Measurements from ENCODE around the gene RAB27B. TPM values are rescaled to one million over a fixed set of nuclear protein-coding genes. Genes with fewer than 3 reads are reported as not detected.

The RAB27B gene
- total RNA-seq, 1 donor from 2014 or later = 13.4 TPM

GRCh38 chr18:54872681-54873080, 44.4 kb downstream of the RAB27B start:
- H3K27me3 Mint-ChIP-seq = no peaks in the 10 kb centered on the region
- peaks cover 6% of the 10 kb centered on the region for H3K9me3 Mint-ChIP-seq (ENCODE audit: low read depth)
- TF ChIP-seq CTCF (IDR thresholded peaks at IDR 0.05; ENCODE audit: unreplicated experiment) = no peak
- no peak for DNase-seq (ENCODE audit: low spot score, unreplicated experiment)
- H3K27ac Mint-ChIP-seq = no peak overlapping the region
- H3K4me1 Mint-ChIP-seq (ENCODE audit: low read depth) = peaks cover 14% of the 10 kb centered on the region
- no peak overlapping the region for H3K4me3 Mint-ChIP-seq (ENCODE audit: low read depth)
- H3K36me3 Mint-ChIP-seq (ENCODE audit: insufficient read depth) = peaks cover 6% of the 10 kb centered on the region

DNA sequence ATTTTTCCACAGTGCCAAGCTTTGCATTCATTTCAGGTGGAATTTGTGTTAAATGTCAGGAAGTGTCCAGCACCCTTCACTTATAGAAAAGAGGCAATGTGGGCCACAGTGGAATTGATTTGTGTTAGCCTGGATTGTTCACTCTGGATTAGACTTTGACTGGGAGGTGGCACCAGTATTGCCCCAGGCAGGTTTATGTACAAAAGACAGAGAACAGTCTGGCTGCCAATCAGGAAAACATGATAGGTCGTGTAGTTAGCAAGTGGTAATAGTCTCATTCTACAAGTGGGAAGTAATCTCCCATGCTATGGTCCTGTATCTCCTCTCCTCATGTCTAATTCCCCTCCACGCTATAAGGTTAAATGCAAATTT, 45.6 kb downstream of the RAB27B start:
- no peaks in the 10 kb centered on the region for H3K27me3 Mint-ChIP-seq
- H3K36me3 Mint-ChIP-seq (ENCODE audit: insufficient read depth) = peaks cover 4% of the 10 kb centered on the region
- H3K27ac Mint-ChIP-seq = no peak overlapping the region
- no peak for DNase-seq (ENCODE audit: low spot score, unreplicated experiment)
- no peak for TF ChIP-seq CTCF (IDR thresholded peaks at IDR 0.05; ENCODE audit: unreplicated experiment)
- H3K4me3 Mint-ChIP-seq (ENCODE audit: low read depth) = no peak overlapping the region
- H3K4me1 Mint-ChIP-seq (ENCODE audit: low read depth) = peaks cover 15% of the 10 kb centered on the region
- peaks cover 6% of the 10 kb centered on the region for H3K9me3 Mint-ChIP-seq (ENCODE audit: low read depth)

- peaks cover 8% of the 10 kb centered on the region for H3K36me3 Mint-ChIP-seq (ENCODE audit: insufficient read depth)
These were observed 46.8 kb downstream of the RAB27B start for GRCh38 chr18:54875063-54875462.

GRCh38 chr18:54877076-54877475, 48.8 kb downstream of the RAB27B start:
- no peak for TF ChIP-seq CTCF (IDR thresholded peaks at IDR 0.05; ENCODE audit: unreplicated experiment)
- Mint-ChIP-seq H3K4me3 (ENCODE audit: low read depth) (no peak overlapping the region), H3K9me3 (ENCODE audit: low read depth) (no peaks in the 10 kb centered on the region), H3K27me3 (peaks cover 3% of the 10 kb centered on the region), H3K36me3 (ENCODE audit: insufficient read depth) (peaks cover 8% of the 10 kb centered on the region), H3K27ac (no peak overlapping the region), H3K4me1 (ENCODE audit: low read depth) (peaks cover 31% of the 10 kb centered on the region)
- DNase-seq (ENCODE audit: low spot score, unreplicated experiment) = no peak

More at GRCh38 chr18:54875063-54875462, 46.8 kb downstream of the RAB27B start:
- Mint-ChIP-seq H3K4me3 (ENCODE audit: low read depth) (no peak overlapping the region), H3K27me3 (peaks cover 3% of the 10 kb centered on the region), H3K27ac (no peak overlapping the region), H3K9me3 (ENCODE audit: low read depth) (peaks cover 6% of the 10 kb centered on the region), H3K4me1 (ENCODE audit: low read depth) (peaks cover 23% of the 10 kb centered on the region)
- no peak for DNase-seq (ENCODE audit: low spot score, unreplicated experiment)
- TF ChIP-seq CTCF (IDR thresholded peaks at IDR 0.05; ENCODE audit: unreplicated experiment) = no peak

- no peak overlapping the region for H3K4me3 Mint-ChIP-seq (ENCODE audit: low read depth)
- no peak for TF ChIP-seq CTCF (IDR thresholded peaks at IDR 0.05; ENCODE audit: unreplicated experiment)
- DNase-seq (ENCODE audit: low spot score, unreplicated experiment) = no peak
- H3K9me3 Mint-ChIP-seq (ENCODE audit: low read depth) = no peaks in the 10 kb centered on the region
- H3K36me3 Mint-ChIP-seq (ENCODE audit: insufficient read depth) = peaks cover 10% of the 10 kb centered on the region
- no peak overlapping the region for H3K27ac Mint-ChIP-seq
- peaks cover 26% of the 10 kb centered on the region for H3K4me1 Mint-ChIP-seq (ENCODE audit: low read depth)
- H3K27me3 Mint-ChIP-seq = peaks cover 5% of the 10 kb centered on the region
These were observed 49.9 kb downstream of the RAB27B start for GRCh38 chr18:54878159-54878622.

All from progenitor cell of endocrine pancreas (in vitro differentiated cells).